EH (cell line): ENCODE measurements around the gene RAD51B.

Source experiments
- DNase-seq: peaks from one replicate; pipeline ENCODE4 v3.0.0-alpha.2; 2015; ENCODE audit warnings: low read depth

RAD51B gene

DNA sequence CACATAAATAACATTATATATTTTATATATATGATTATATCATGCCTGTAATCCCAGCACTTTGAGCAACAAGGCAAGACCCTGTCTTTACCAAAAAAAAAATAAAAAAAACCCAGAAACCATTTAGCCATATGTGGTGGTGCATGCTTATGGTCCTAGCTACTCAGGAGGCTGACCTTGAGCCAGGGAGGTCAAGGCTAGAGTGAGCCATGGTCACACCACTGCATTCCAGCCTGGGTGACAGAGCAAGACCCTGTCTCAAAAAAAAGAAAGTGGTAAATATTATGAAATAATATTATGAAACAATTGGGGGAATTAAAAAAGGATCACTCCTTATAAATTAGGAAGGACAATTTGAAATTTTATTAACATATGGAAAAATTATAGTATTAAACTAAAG lies 16.0 kb downstream of the RAD51B start:
- DNase-seq = no peak

DNA sequence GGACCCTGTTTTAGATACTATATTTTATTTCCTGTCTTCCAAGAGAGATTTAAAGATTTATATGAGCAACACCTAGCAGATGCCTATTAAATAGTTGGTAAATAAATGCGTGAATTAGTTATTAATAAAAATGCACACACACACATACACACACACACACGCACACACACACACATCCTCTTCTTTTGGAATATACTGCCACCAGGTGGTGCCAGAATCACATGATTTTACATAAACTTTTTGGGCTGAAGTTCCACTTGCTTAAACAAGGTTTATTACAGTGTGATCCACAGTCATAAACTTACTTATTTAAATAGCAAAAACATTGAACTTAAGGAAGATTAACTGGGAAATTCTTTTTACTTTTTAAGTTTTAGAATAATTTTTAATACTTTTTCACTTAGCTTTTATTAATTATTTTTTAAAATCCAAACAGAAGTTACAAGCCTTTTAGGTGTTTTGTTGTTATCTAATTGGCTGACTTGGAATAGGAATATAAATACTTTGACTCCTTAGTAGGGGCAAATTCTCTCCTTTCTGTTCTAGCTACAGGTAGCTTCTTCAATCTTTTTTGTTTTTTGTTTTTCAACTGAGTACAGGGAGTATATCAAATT lies 17.5 kb downstream of the RAD51B start:
- peak; percentile 73 for DNase-seq

GRCh38 chr14:67846029-67846610 lies 26.5 kb downstream of the RAD51B start:
- DNase-seq = no peak

GRCh38 chr14:67850066-67850830 lies 30.7 kb downstream of the RAD51B start:
- DNase-seq = no peak

- DNase-seq = no peak
These were observed 32.3 kb downstream of the RAD51B start for GRCh38 chr14:67851785-67852410.

DNA sequence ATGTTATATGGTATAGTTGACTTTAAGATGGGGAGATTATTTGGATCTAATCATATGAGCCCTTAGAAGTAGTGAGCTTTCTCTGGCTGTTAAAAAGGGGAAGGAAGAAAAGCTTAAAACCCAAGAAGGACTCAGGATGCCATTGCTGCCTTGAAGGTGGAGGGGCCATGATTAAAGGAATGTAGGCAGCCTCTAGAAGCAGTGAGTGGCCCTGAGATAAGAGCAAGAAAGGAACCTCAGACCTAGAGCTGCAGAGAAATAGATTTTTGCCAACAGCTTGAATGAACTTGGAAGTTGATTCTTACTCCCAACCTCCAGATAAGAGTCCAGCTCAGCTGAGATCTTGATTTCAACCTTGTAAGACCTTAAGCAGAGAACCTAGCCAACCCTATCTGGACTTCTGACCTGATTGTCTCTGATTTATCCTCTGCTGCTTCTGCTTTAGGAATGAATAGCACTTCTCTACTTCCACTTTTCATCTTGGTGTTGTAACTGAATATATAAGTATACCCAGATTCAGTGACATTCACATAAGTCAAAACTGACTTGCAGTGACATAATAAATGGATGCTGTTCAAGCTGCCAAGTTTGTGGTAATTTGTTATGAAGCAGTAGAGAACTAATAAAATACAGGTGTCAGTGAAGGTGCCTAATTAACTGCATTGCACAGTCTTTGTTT lies 33.5 kb downstream of the RAD51B start:
- DNase-seq = no peak

DNA sequence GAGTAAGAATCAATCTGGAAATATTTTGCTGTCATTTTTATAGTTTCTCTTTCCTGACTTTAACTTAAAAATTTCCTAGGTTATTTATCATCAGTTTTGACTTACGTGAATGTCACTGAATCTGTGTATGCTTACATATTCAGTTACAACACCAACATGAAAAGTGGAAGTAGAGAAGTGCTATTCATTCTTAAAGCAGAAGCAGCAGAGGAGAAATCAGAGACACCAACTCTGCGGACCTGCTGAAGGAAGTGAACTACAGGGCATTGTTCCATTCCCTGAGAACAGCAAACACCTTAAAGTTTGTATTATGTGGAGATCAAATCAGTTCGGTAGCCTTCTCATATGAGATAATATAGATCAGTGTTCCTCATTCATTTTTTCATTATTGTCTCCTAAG lies 34.1 kb downstream of the RAD51B start:
- no peak for DNase-seq

DNA sequence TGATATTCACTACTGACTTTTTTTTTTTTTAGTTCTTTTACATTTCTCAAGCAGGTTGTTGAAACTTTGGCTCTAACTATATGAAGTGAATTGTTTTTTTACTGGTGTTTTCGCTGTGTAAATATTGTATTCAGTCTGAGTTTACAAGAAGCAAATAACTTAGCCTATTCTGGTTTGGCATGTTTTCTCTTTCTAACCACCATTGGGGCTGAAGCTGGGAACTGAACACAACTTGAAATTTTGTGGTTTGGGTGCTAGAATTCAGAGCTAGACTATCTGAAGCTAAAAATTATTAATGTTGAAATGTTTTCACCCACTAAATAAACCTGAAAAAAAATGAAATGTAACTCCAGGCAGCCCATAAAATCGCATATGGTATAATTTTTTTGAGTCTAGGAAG lies 37.2 kb downstream of the RAD51B start:
- DNase-seq = peak; percentile 41

DNA sequence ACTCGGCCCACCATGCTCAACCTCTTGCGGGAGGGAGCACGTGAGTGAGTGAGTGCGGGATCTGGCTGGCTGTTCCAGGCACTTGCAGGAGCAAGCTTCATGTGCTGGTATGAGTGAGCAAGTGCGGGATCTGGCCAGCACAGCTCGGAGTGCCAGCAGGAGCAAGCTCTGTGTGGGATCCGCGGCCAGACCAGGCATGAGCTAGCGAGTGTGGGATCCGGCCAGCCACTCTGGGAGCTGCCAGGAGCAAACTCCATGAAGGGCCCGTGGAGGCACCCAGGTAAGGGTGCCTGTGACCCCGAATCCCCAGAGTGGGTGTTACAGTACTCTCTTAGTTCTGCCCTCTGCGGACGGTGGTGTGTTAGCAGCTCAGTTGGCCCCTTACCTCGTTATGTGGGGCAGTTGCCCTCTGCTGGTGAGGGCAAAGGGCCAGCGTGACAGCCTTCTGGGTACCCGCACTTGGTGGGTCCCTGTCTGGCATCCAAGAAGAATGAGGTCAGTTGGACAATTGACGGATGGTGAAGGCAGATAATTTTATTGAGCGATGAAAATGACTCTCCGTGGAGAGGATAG lies 38.3 kb downstream of the RAD51B start:
- no peak for DNase-seq

DNA sequence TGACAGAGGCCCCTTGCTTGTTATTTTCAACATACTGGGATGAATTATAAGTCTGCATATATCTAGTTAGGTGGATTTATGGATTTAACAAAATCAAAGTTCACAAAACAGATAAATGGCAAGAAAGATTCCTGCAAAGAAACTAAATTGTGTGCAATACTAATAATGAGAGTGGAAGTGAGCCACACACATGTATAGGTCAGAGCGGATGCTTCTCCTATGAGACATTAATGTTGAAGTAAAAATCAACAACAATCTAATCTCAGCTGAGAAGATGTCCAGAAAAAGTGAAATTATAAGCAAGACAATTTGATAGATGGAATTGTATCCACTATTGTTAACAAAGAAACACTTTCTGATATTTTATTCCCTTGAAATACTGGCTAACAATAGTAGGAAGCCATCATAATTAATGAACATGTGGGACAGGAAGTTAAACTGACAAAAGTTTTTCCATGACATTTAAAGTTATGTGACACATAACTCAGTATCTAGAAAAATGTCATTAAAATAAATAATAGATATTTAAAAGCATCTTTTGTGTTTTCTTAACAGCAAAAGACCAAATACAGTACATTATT lies 39.7 kb downstream of the RAD51B start:
- DNase-seq = no peak

- DNase-seq = no peak
These were observed 43.6 kb downstream of the RAD51B start for GRCh38 chr14:67863223-67863622.

DNA sequence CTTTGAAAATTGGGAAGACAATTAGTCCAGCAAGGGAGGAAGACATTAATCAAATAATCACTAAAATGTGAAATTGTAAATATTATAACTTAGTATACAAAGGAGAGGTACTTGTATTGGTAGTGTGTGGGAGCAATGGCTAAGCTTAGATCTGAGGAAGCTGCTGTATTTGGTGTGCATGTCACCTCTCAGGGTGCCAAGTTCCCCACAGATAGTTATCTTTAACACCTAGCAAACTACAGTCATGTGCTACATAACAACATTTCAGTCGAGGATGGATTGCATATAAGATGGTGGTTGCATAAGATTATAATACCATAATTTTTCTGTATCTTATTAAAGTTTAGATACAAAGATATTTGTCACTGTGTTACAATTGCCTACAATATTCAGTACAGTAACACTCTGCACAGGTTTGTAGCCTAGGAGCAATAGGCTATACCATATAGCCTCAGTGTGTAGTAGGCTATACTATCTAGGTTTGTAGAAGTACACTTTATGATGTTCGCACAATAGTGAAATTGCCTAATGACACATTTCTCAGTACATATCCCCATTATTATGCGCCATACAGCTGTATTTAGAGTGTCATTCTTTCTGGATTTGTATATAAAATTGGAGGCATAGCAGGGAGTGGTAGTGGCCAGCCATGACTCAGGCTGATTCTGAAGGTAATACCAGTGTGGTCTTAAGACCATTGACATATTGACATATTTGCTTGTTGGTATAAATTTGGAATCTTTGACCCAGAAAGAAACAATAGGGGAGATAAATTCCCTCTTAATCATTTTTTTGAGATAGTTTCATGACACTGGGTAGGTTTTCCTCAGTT lies 55.8 kb downstream of the RAD51B start:
- no peak for DNase-seq

DNA sequence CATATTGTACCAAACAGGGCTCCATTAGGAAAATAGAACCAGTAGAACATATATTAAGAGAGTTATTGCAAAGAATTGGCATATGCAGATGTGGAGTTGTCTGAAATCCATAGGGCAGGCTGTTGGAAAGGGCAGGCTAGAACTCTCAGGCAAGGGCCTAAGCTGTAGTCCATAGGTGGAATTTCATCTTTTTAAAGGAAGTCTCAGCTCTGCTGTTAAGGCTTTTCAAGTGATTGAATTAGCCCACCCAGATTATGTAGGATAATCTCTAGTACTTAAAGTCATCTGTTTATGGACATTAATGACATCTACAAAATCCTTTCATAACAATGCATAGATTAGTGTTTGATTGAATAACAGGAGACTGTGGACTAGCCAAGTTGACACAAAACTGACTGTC lies 59.4 kb downstream of the RAD51B start:
- no peak for DNase-seq

- DNase-seq = no peak
These were observed 61.6 kb downstream of the RAD51B start for GRCh38 chr14:67881225-67881624.

- DNase-seq = no peak
These were observed 63.5 kb downstream of the RAD51B start for GRCh38 chr14:67882986-67883555.

DNA sequence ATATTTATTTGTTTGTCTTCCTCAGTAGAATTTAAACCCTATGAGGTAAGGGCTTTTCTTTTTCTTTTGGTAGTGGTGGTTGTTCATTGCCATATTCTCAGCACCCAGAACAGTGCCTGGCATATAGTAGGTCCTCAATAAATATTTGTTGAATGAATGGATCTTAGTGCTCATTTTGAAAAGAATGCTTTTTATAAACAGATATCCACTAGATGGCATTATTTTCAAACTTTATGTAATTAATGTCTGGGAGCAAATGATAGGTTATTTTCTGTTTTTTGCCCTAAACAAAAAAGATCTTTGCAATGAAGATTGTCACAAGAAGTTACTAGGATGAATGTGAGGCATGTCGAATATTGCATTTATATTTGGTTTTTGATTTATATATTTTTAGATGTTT lies 64.1 kb downstream of the RAD51B start:
- peak; percentile 42 for DNase-seq

DNA sequence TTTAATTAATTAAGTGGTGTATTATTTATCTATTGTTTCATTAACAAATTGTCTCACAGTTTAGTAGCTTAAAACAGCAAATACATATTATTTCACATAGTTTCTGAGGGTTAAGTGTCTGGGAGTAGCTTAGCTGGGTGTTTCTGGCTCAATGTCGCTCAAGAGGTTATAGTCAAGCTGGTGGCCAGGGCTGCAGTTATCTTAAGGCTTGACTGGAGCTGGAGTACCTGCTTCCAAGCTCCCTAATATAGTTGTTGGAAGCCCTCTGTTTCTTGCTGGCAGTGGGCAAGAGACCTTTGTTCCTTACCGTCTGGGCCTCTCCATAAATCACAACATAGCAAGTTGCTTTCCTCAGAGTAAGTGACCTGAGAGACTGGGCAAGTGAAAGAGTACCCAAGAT lies 66.6 kb downstream of the RAD51B start:
- no peak for DNase-seq

DNA sequence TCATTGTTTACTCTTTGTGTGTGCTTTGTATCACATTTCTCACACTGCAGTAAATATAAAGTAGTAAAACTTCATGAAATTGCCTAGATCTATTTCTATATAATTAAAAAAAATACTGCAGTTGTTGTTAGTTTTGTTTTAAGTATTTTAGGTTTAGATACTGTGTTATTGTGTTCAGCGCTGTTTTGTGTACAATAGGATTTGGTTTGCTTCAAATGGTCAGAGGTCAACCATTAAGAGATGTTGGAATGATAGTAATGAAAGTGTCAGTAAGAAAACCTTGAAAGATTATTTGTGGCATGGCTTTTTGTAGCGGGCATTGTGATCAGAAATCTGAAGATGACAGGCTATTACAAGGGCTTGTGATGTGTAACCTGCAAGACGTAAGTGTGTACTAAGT lies 67.9 kb downstream of the RAD51B start:
- no peak for DNase-seq

DNA sequence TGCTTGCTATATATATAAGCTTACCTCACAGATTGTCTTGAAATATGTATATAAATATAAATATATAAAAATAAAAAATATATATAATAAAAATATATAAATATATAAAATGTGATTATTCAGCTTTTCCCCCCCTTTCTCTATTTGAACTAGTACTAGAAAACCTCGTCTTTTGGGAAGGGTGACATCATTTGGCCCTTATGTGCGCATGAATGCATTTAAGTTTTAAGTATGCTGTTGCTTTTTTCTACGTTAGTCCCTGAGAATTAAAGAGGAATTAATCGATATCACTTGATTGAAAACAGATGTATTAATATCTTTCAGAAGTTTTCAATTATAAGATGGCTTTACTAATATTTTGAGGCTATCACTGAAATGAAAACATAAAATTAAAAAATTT lies 69.9 kb downstream of the RAD51B start:
- no peak for DNase-seq

- DNase-seq = no peak
These were observed 73.0 kb downstream of the RAD51B start for GRCh38 chr14:67892466-67893100.
